Uterus (tissue), 4 donors: ENCODE results near the gene CHAD. TPM values are rescaled to one million over a fixed set of nuclear protein-coding genes. Genes with fewer than 3 reads are reported as not detected.

Experiments
- DNase-seq, 2 donors: peaks; one replicate each; pipeline ENCODE4 v3.0.0-alpha.2; 2019 to 2020
- H3K27ac ChIP-seq, 2 donors: fragments of 200-600 bp; sonication (generic); 1 replicate in 1 of 2; 2 replicates in 1 of 2; pipeline ENCODE4 v1.5.1; 2016 to 2018
- H3K27me3 ChIP-seq, 2 donors: fragments of 200-600 bp; sonication (generic); one replicate each; pipeline ENCODE4 v1.5.1; 2018 to 2019; ENCODE audit warnings: control low read depth in 1 of 2
- H3K36me3 ChIP-seq, 2 donors: fragments of 200-600 bp; sonication (generic); one replicate each; pipeline ENCODE4 v1.5.1; 2019; ENCODE audit warnings: control low read depth in 1 of 2
- H3K4me1 ChIP-seq, 2 donors: fragments of 200-600 bp; sonication (generic); one replicate each; pipeline ENCODE4 v1.5.1; 2018 to 2019; ENCODE audit warnings: control low read depth in 1 of 2
- H3K4me3 ChIP-seq, 2 donors: fragments of 200-600 bp; sonication (generic); 1 replicate in 1 of 2; 2 replicates in 1 of 2; pipeline ENCODE4 v1.5.1; 2018 to 2019; ENCODE audit warnings: mild to moderate bottlenecking in 1 of 2
- H3K9me3 ChIP-seq, 2 donors: fragments of 200-600 bp; sonication (generic); one replicate each; pipeline ENCODE4 v1.5.1; 2019; ENCODE audit warnings: control low read depth in 1 of 2
- CTCF ChIP-seq, 4 experiments: fragments of 200-600 bp in 2 of 4; fragments of 450-650 bp in 2 of 4; sonication (generic) in 2 of 4; IDR thresholded peaks; one replicate each; pipeline ENCODE4 v1.5.1; 2016 to 2019; ENCODE audit warnings: antibody characterized with exemption in 4 of 4, mild to moderate bottlenecking in 2 of 4, moderate library complexity in 1 of 4
- POLR2A ChIP-seq, 2 donors: fragments of 450-650 bp; IDR thresholded peaks; one replicate each; pipeline ENCODE4 v1.6.1; 2016; ENCODE audit warnings: antibody characterized with exemption in 2 of 2, mild to moderate bottlenecking in 1 of 2, moderate library complexity in 1 of 2
- intact Hi-C: fragments of 100-400 bp; cut with DNase I; formaldehyde crosslinking; loops from one replicate; pipeline ENCODE4 v1.15.1; 2023; ENCODE audit warnings: low total_unique reads
- total RNA-seq, 4 donors: library from RNA; depleted of rRNA in 3 of 4; stranded (reverse); fragments of >200 nt in 3 of 4; gene quantifications; one replicate each; pipeline versions ENCODE4 v1.1.0 to v1.2.4, GENCODE V29; 2014 to 2023
- donor health status: DM: yes; HTN: yes; CAD: no.

Gene CHAD
- total RNA-seq, 4 donors from 2014 or later, result not detected

GRCh38 chr17:50440172-50440837 is 28.4 kb downstream of the CHAD start:
- intact Hi-C loops, result no loop called here
- Histone ChIP-seq H3K36me3 (no peaks in the 10 kb centered on the region), H3K4me1 (no peaks in the 10 kb centered on the region), H3K4me3 (no peak overlapping the region), H3K27me3 (no peaks in the 10 kb centered on the region), H3K9me3 (no peaks in the 10 kb centered on the region), H3K27ac (no peak overlapping the region)
- no peak for DNase-seq
- TF ChIP-seq POLR2A (IDR thresholded peaks at IDR 0.05) (no peak), CTCF (IDR thresholded peaks at IDR 0.05) (no peak)

- Histone ChIP-seq H3K36me3 (no peaks in the 10 kb centered on the region), H3K27ac (no peak overlapping the region), H3K9me3 (no peaks in the 10 kb centered on the region), H3K4me1 (no peaks in the 10 kb centered on the region), H3K27me3 (no peaks in the 10 kb centered on the region), H3K4me3 (no peak overlapping the region)
- TF ChIP-seq CTCF (IDR thresholded peaks at IDR 0.05), result no peak
- intact Hi-C loops, result no loop called here
- no peak for DNase-seq
These were observed 29.7 kb downstream of the CHAD start for GRCh38 chr17:50439008-50439407.

GRCh38 chr17:50437409-50437808 is 31.3 kb downstream of the CHAD start:
- Histone ChIP-seq H3K4me1 (no peaks in the 10 kb centered on the region), H3K27me3 (no peaks in the 10 kb centered on the region), H3K4me3 (no peak overlapping the region), H3K36me3 (no peaks in the 10 kb centered on the region), H3K9me3 (no peaks in the 10 kb centered on the region), H3K27ac (no peak overlapping the region)
- intact Hi-C loops, result no loop called here
- DNase-seq, result no peak
- TF ChIP-seq POLR2A (IDR thresholded peaks at IDR 0.05), result no peak
- no peak for TF ChIP-seq CTCF (IDR thresholded peaks at IDR 0.05)

- no peak overlapping the region for H3K4me3 ChIP-seq
- intact Hi-C loops, result no loop called here
- no peaks in the 10 kb centered on the region for H3K27me3 ChIP-seq
- no peak for DNase-seq
- H3K9me3 ChIP-seq, result no peaks in the 10 kb centered on the region
- peaks cover 0 to 4% of the 10 kb centered on the region in 2 donors for H3K4me1 ChIP-seq
- no peak overlapping the region for H3K27ac ChIP-seq
- TF ChIP-seq POLR2A (IDR thresholded peaks at IDR 0.05) (no peak), CTCF (IDR thresholded peaks at IDR 0.05) (no peak)
- no peaks in the 10 kb centered on the region for H3K36me3 ChIP-seq
These were observed 36.4 kb downstream of the CHAD start for GRCh38 chr17:50432125-50432762.

GRCh38 chr17:50430821-50431618 is 37.7 kb downstream of the CHAD start:
- H3K4me3 ChIP-seq, result no peak overlapping the region
- H3K27ac ChIP-seq, result no peak overlapping the region
- intact Hi-C loops, result no loop called here
- no peak for DNase-seq
- TF ChIP-seq CTCF (IDR thresholded peaks at IDR 0.05) (no peak), POLR2A (IDR thresholded peaks at IDR 0.05) (no peak)
- no peaks in the 10 kb centered on the region for H3K9me3 ChIP-seq
- no peaks in the 10 kb centered on the region for H3K36me3 ChIP-seq
- H3K27me3 ChIP-seq, result no peaks in the 10 kb centered on the region
- H3K4me1 ChIP-seq, result peaks cover 0 to 4% of the 10 kb centered on the region in 2 donors
